HepG2 (cell line): ENCODE data around the gene NAPG. TPM values are rescaled to one million over a fixed set of nuclear protein-coding genes. Genes with fewer than 3 reads are reported as not detected.

Source experiments
- ATAC-seq: fragments of 200-7000 bp; cut with Tn5 transposase; 3 replicates; pipeline ENCODE4 v1.9.1; 2020; ENCODE audit warnings: mild to moderate bottlenecking, moderate library complexity
- BruUV-seq: library from RNA; stranded (reverse); fragments of 400-500 nt; replicated peaks from 2 replicates; lab custom pipeline; 2021; lab: Mats Ljungman, UMichigan
- CTCF ChIA-PET: fragments of 300-600 bp; formaldehyde crosslinking; extraction: SDS; loops from one replicate; lab custom pipeline; 2021; ENCODE audit warnings: low total read pairs, inconsistent platforms, low intra/inter-chr PET ratio; lab: Yijun Ruan, JAX
- POLR2A ChIA-PET: fragments of 350-600 bp; sonication (Branson Sonifier 250); formaldehyde crosslinking; loops from one replicate; lab custom pipeline; 2020; ENCODE audit warnings: antibody characterized with exemption, inconsistent platforms; lab: Yijun Ruan, JAX
- DNase-seq: peaks from one replicate; pipeline ENCODE4 v3.0.0-alpha.2; 2015; ENCODE audit warnings: low spot score
- FAIRE-seq: peaks from 3 replicates; lab custom pipeline; 2011; peaks lifted over from hg19 to GRCh38; lab: Jason Lieb, UNC
- H2AFZ ChIP-seq: one replicate; pipeline ENCODE4 v1.6.1; 2011; ENCODE audit warnings: low read length, inconsistent platforms
- H3K27ac ChIP-seq: fragments of 300-600 bp; 3 replicates; pipeline ENCODE4 v1.8.0; 2011; ENCODE audit warnings: mixed run types, mild to moderate bottlenecking, mixed read lengths, low read length, inconsistent platforms; ENCODE audit not compliant: insufficient read depth; ENCODE audit errors: extremely low read length
- H3K27me3 ChIP-seq, 2 experiments: fragments of 200-600 bp in 1 of 2; 2 replicates in 1 of 2; 3 replicates in 1 of 2; pipeline versions ENCODE4 v1.6.0 to v1.8.0; 2011; ENCODE audit warnings: low read length in 2 of 2, mild to moderate bottlenecking in 2 of 2, moderate library complexity in 2 of 2, inconsistent platforms in 1 of 2; ENCODE audit not compliant: insufficient read depth in 2 of 2, control insufficient read depth in 1 of 2
- H3K36me3 ChIP-seq, 2 experiments: fragments of 200-600 bp in 1 of 2; replicated peaks in 1 of 2; 2 replicates in 1 of 2; 3 replicates in 1 of 2; pipeline versions ENCODE4 v1.5.1 to v1.8.0; 2011; ENCODE audit warnings: low read length in 2 of 2, inconsistent platforms in 1 of 2; ENCODE audit not compliant: insufficient read depth in 2 of 2, control insufficient read depth in 1 of 2
- H3K4me1 ChIP-seq: 2 replicates; pipeline ENCODE4 v1.5.1; 2012; ENCODE audit warnings: low read length, inconsistent platforms; ENCODE audit not compliant: insufficient read depth
- H3K4me2 ChIP-seq: 2 replicates; pipeline ENCODE4 v1.6.0; 2011; ENCODE audit warnings: low read depth, low read length, inconsistent platforms
- H3K4me3 ChIP-seq, 3 experiments: fragments of 200-600 bp in 1 of 3; sonication (generic), shearing (Covaris generic) in 1 of 3; replicated peaks in 1 of 3; 2 replicates each; pipeline ENCODE4 v1.5.1; 2011 to 2016; ENCODE audit warnings: low read length in 3 of 3, inconsistent platforms in 2 of 3, low read depth in 2 of 3, mild to moderate bottlenecking in 2 of 3, control low read depth in 1 of 3, mixed read lengths in 1 of 3; ENCODE audit not compliant: insufficient read depth in 1 of 3
- H3K79me2 ChIP-seq: one replicate; pipeline ENCODE4 v1.6.1; 2011; ENCODE audit warnings: low read length, inconsistent platforms; ENCODE audit not compliant: insufficient read depth
- H3K9ac ChIP-seq: 2 replicates; pipeline ENCODE4 v1.6.0; 2011; ENCODE audit warnings: mild to moderate bottlenecking, low read depth, low read length, inconsistent platforms; ENCODE audit not compliant: insufficient read depth
- H3K9me3 ChIP-seq: 2 replicates; pipeline ENCODE4 v1.5.1; 2012; ENCODE audit warnings: mild to moderate bottlenecking, low read length
- H4K20me1 ChIP-seq: 2 replicates; pipeline ENCODE4 v1.6.0; 2011; ENCODE audit warnings: inconsistent platforms, mild to moderate bottlenecking, low read length, moderate library complexity; ENCODE audit not compliant: insufficient read depth
- BRD4 ChIP-seq: sonication (generic); formaldehyde crosslinking; IDR thresholded peaks from 2 replicates; pipeline ENCODE4 v1.4.0; 2020; ENCODE audit warnings: missing genetic modification reagents
- CCDC6 ChIP-seq: sonication (generic); formaldehyde crosslinking; IDR thresholded peaks from 2 replicates; pipeline ENCODE4 v1.8.1; 2022; ENCODE audit warnings: mild to moderate bottlenecking, missing genetic modification reagents, moderate library complexity
- FLYWCH1 ChIP-seq: sonication (generic); formaldehyde crosslinking; IDR thresholded peaks from 2 replicates; pipeline ENCODE4 v1.8.1; 2023; ENCODE audit warnings: mild to moderate bottlenecking, missing genetic modification reagents
- HDAC1 ChIP-seq: sonication (generic); formaldehyde crosslinking; IDR thresholded peaks from 2 replicates; pipeline ENCODE4 v1.5.1; 2020; ENCODE audit warnings: mild to moderate bottlenecking, missing genetic modification reagents
- HMGXB4 ChIP-seq, 2 experiments: sonication (generic) in 1 of 2; formaldehyde crosslinking in 1 of 2; IDR thresholded peaks; 2 replicates each; pipeline versions ENCODE4 v1.4.0 to v1.6.1; 2018 to 2020; ENCODE audit warnings: missing genetic modification reagents in 2 of 2, borderline replicate concordance in 1 of 2, low read depth in 1 of 2, mild to moderate bottlenecking in 1 of 2, missing biosample characterization in 1 of 2
- MNT ChIP-seq: fragments of 450-650 bp; IDR thresholded peaks from 2 replicates; pipeline ENCODE4 v1.6.1; 2016
- PHF21A ChIP-seq: sonication (generic); formaldehyde crosslinking; IDR thresholded peaks from 2 replicates; pipeline ENCODE4 v1.5.0; 2020; ENCODE audit warnings: mild to moderate bottlenecking, missing genetic modification reagents
- PRMT3 ChIP-seq: sonication (generic); formaldehyde crosslinking; IDR thresholded peaks from 2 replicates; pipeline ENCODE4 v1.8.1; 2022; ENCODE audit warnings: low read depth, mild to moderate bottlenecking, moderate library complexity, missing genetic modification reagents, borderline replicate concordance
- RXRB ChIP-seq: IDR thresholded peaks from 2 replicates; pipeline ENCODE4 v1.6.1; 2016; ENCODE audit warnings: borderline replicate concordance, missing genetic modification reagents, missing compliant biosample characterization
- SRSF9 ChIP-seq: fragments of 200-400 bp; formaldehyde crosslinking; IDR thresholded peaks from 2 replicates; pipeline ENCODE4 v1.6.1; 2018; ENCODE audit warnings: borderline replicate concordance, mild to moderate bottlenecking, low read depth, low read length; ENCODE audit not compliant: insufficient read depth, poor library complexity, severe bottlenecking
- ZNF136 ChIP-seq: sonication (generic); formaldehyde crosslinking; IDR thresholded peaks from 2 replicates; pipeline ENCODE4 v1.8.1; 2022; ENCODE audit warnings: low read depth, mild to moderate bottlenecking, moderate library complexity, missing genetic modification reagents
- ZNF468 ChIP-seq: sonication (generic); formaldehyde crosslinking; IDR thresholded peaks from 2 replicates; pipeline ENCODE4 v1.8.0; 2022; ENCODE audit warnings: mild to moderate bottlenecking, moderate library complexity, missing genetic modification reagents
- ZNF496 ChIP-seq: sonication (generic); formaldehyde crosslinking; IDR thresholded peaks from 2 replicates; pipeline ENCODE4 v1.8.1; 2023; ENCODE audit warnings: mild to moderate bottlenecking, moderate library complexity, missing genetic modification reagents; ENCODE audit not compliant: insufficient replicate concordance
- ZNF549 ChIP-seq: sonication (generic); formaldehyde crosslinking; IDR thresholded peaks from 2 replicates; pipeline ENCODE4 v1.5.0; 2020; ENCODE audit warnings: missing genetic modification reagents
- ZNF569 ChIP-seq: sonication (generic); formaldehyde crosslinking; IDR thresholded peaks from 2 replicates; pipeline ENCODE4 v1.5.0; 2020; ENCODE audit warnings: mild to moderate bottlenecking, missing genetic modification reagents, moderate library complexity, borderline replicate concordance
- ZNF761 ChIP-seq: sonication (generic); formaldehyde crosslinking; conservative IDR thresholded peaks from 2 replicates; pipeline ENCODE4 v1.4.0; 2020; ENCODE audit warnings: mild to moderate bottlenecking, missing genetic modification reagents
- ZSCAN5A ChIP-seq: sonication (generic); formaldehyde crosslinking; IDR thresholded peaks from 2 replicates; pipeline ENCODE4 v1.8.0; 2022; ENCODE audit warnings: mild to moderate bottlenecking, missing genetic modification reagents, borderline replicate concordance
- WGBS: methylation state at CpG from one replicate; pipeline ENCODE4 v1.1.6; 2017; ENCODE audit warnings: low lambda C conversion rate; 5-methylcytosine and 5-hydroxymethylcytosine counted together
- in situ Hi-C: cut with HindIII; loops from 2 replicates; pipeline ENCODE4 v1.10.0; 2017; ENCODE audit warnings: low pct_unique_long_range_greater_than_20kb; ENCODE audit not compliant: extremely low pct_ligation_motif_present
- intact Hi-C: fragments of 100-400 bp; cut with micrococcal nuclease; formaldehyde crosslinking; loops from one replicate; pipeline ENCODE4 v1.10.0; 2022; ENCODE audit not compliant: unreplicated experiment
- polyA plus RNA-seq, 8 experiments: library from polyadenylated mRNA; depleted of rRNA in 3 of 8; stranded (reverse) in 7 of 8; unstranded in 1 of 8; fragments of >200 nt; fragmentation: Illumina TruSeq in 4 of 8; extraction: Trizol in 4 of 8; gene quantifications; 2 replicates each; pipeline versions ENCODE4 v1.2.1 to v1.2.3, GENCODE V29; 2011 to 2016; ENCODE audit warnings: low read depth in 4 of 8, missing spikeins in 1 of 8, mixed read lengths in 1 of 8; ENCODE audit not compliant: insufficient read depth in 1 of 8
- total RNA-seq, 5 experiments: library from RNA; depleted of rRNA; stranded (reverse); fragments of >200 nt; fragmentation: Illumina TruSeq; extraction: Trizol; gene quantifications; 2 replicates each; pipeline ENCODE4 v1.2.3, GENCODE V29; 2016; ENCODE audit warnings: low read depth in 1 of 5

Gene NAPG
- total and polyA plus RNA-seq, 2 of the 13 experiments (the other 11 are each of a cell fraction or from before 2014, with no cell fraction given) = 19.8 to 34.4 TPM

- no TSS peak for BruUV-seq
- POLR2A ChIA-PET = no interaction called here
- H3K79me2 ChIP-seq = no peaks in the 10 kb centered on the region
Measured at GRCh38 chr18:10500038-10500437, 25.8 kb upstream of the NAPG start.

More at GRCh38 chr18:10500038-10500437, 25.8 kb upstream of the NAPG start:
- Histone ChIP-seq H2AFZ (no peak overlapping the region), H3K27ac (no peak overlapping the region), H3K4me3 (no peak overlapping the region), H3K4me1 (no peaks in the 10 kb centered on the region), H3K36me3 (no peaks in the 10 kb centered on the region), H3K27me3 (no peaks in the 10 kb centered on the region; a peak in 1 of 5 replicates), H4K20me1 (no peaks in the 10 kb centered on the region), H3K9ac (no peak overlapping the region), H3K9me3 (no peaks in the 10 kb centered on the region), H3K4me2 (no peak overlapping the region)
- ATAC-seq (no peak), FAIRE-seq (no peak), DNase-seq (no peak)
- CTCF ChIA-PET = no interaction called here
- intact Hi-C loops (no loop called here), in situ Hi-C loops (no loop called here)
- WGBS = 8% methylated on average over 2 of the region's 2 CpGs
- no peak for TF ChIP-seq PRMT3 (CRISPR knock-in tag)
- no peak for TF ChIP-seq SRSF9
- no peak for TF ChIP-seq ZNF569
- no peak for TF ChIP-seq FLYWCH1 (CRISPR knock-in tag)
- no peak for TF ChIP-seq ZNF136 (CRISPR knock-in tag)
- TF ChIP-seq ZNF761 (CRISPR knock-in tag) = no peak
- no peak for TF ChIP-seq ZNF468 (CRISPR knock-in tag)
- no peak for TF ChIP-seq HDAC1 (CRISPR knock-in tag)
- TF ChIP-seq CCDC6 (CRISPR knock-in tag) = no peak
- TF ChIP-seq RXRB (CRISPR knock-in tag) = no peak
- TF ChIP-seq ZNF496 (CRISPR knock-in tag) = no peak
- TF ChIP-seq ZSCAN5A = no peak
- TF ChIP-seq BRD4 (CRISPR knock-in tag) = no peak
- no peak for TF ChIP-seq PHF21A (CRISPR knock-in tag)
- no peak for TF ChIP-seq HMGXB4 (CRISPR knock-in tag; IDR thresholded peaks at IDR 0.05; ENCODE audit: borderline replicate concordance in 1 of 2, low read depth in 1 of 2)
- no peak for TF ChIP-seq ZNF549
- TF ChIP-seq MNT = no peak
